HepG2 (cell line): ENCODE measurements around the gene CDT1. TPM values are rescaled to one million over a fixed set of nuclear protein-coding genes. Genes with fewer than 3 reads are reported as not detected.

ENCODE experiments used
- ATAC-seq: fragments of 200-7000 bp; cut with Tn5 transposase; 3 replicates; pipeline ENCODE4 v1.9.1; 2020; ENCODE audit warnings: mild to moderate bottlenecking, moderate library complexity
- BruUV-seq: library from RNA; stranded (reverse); fragments of 400-500 nt; replicated peaks from 2 replicates; lab custom pipeline; 2021; lab: Mats Ljungman, UMichigan
- CTCF ChIA-PET: fragments of 300-600 bp; formaldehyde crosslinking; extraction: SDS; loops from one replicate; lab custom pipeline; 2021; ENCODE audit warnings: low total read pairs, inconsistent platforms, low intra/inter-chr PET ratio; lab: Yijun Ruan, JAX
- POLR2A ChIA-PET: fragments of 350-600 bp; sonication (Branson Sonifier 250); formaldehyde crosslinking; loops from one replicate; lab custom pipeline; 2020; ENCODE audit warnings: antibody characterized with exemption, inconsistent platforms; lab: Yijun Ruan, JAX
- DNase-seq: peaks from one replicate; pipeline ENCODE4 v3.0.0-alpha.2; 2015; ENCODE audit warnings: low spot score
- FAIRE-seq: peaks from 3 replicates; lab custom pipeline; 2011; peaks lifted over from hg19 to GRCh38; lab: Jason Lieb, UNC
- H2AFZ ChIP-seq: one replicate; pipeline ENCODE4 v1.6.1; 2011; ENCODE audit warnings: low read length, inconsistent platforms
- H3K27ac ChIP-seq: fragments of 300-600 bp; 3 replicates; pipeline ENCODE4 v1.8.0; 2011; ENCODE audit warnings: mixed run types, mild to moderate bottlenecking, mixed read lengths, low read length, inconsistent platforms; ENCODE audit not compliant: insufficient read depth; ENCODE audit errors: extremely low read length
- H3K27me3 ChIP-seq, 2 experiments: fragments of 200-600 bp in 1 of 2; 2 replicates in 1 of 2; 3 replicates in 1 of 2; pipeline versions ENCODE4 v1.6.0 to v1.8.0; 2011; ENCODE audit warnings: low read length in 2 of 2, mild to moderate bottlenecking in 2 of 2, moderate library complexity in 2 of 2, inconsistent platforms in 1 of 2; ENCODE audit not compliant: insufficient read depth in 2 of 2, control insufficient read depth in 1 of 2
- H3K36me3 ChIP-seq, 2 experiments: fragments of 200-600 bp in 1 of 2; replicated peaks in 1 of 2; 2 replicates in 1 of 2; 3 replicates in 1 of 2; pipeline versions ENCODE4 v1.5.1 to v1.8.0; 2011; ENCODE audit warnings: low read length in 2 of 2, inconsistent platforms in 1 of 2; ENCODE audit not compliant: insufficient read depth in 2 of 2, control insufficient read depth in 1 of 2
- H3K4me1 ChIP-seq: 2 replicates; pipeline ENCODE4 v1.5.1; 2012; ENCODE audit warnings: low read length, inconsistent platforms; ENCODE audit not compliant: insufficient read depth
- H3K4me2 ChIP-seq: 2 replicates; pipeline ENCODE4 v1.6.0; 2011; ENCODE audit warnings: low read depth, low read length, inconsistent platforms
- H3K4me3 ChIP-seq, 3 experiments: fragments of 200-600 bp in 1 of 3; sonication (generic), shearing (Covaris generic) in 1 of 3; replicated peaks in 1 of 3; 2 replicates each; pipeline ENCODE4 v1.5.1; 2011 to 2016; ENCODE audit warnings: low read length in 3 of 3, inconsistent platforms in 2 of 3, low read depth in 2 of 3, mild to moderate bottlenecking in 2 of 3, control low read depth in 1 of 3, mixed read lengths in 1 of 3; ENCODE audit not compliant: insufficient read depth in 1 of 3
- H3K79me2 ChIP-seq: one replicate; pipeline ENCODE4 v1.6.1; 2011; ENCODE audit warnings: low read length, inconsistent platforms; ENCODE audit not compliant: insufficient read depth
- H3K9ac ChIP-seq: 2 replicates; pipeline ENCODE4 v1.6.0; 2011; ENCODE audit warnings: mild to moderate bottlenecking, low read depth, low read length, inconsistent platforms; ENCODE audit not compliant: insufficient read depth
- H3K9me3 ChIP-seq: 2 replicates; pipeline ENCODE4 v1.5.1; 2012; ENCODE audit warnings: mild to moderate bottlenecking, low read length
- H4K20me1 ChIP-seq: 2 replicates; pipeline ENCODE4 v1.6.0; 2011; ENCODE audit warnings: inconsistent platforms, mild to moderate bottlenecking, low read length, moderate library complexity; ENCODE audit not compliant: insufficient read depth
- ERF ChIP-seq: IDR thresholded peaks from 2 replicates; pipeline ENCODE4 v1.6.1; 2018; ENCODE audit warnings: missing biosample characterization, missing genetic modification reagents
- FLYWCH1 ChIP-seq: sonication (generic); formaldehyde crosslinking; IDR thresholded peaks from 2 replicates; pipeline ENCODE4 v1.8.1; 2023; ENCODE audit warnings: mild to moderate bottlenecking, missing genetic modification reagents
- FOXP1 ChIP-seq, 2 experiments: fragments of 450-650 bp in 1 of 2; IDR thresholded peaks; 2 replicates each; pipeline ENCODE4 v1.6.1; 2017 to 2018; ENCODE audit warnings: antibody characterized with exemption in 1 of 2
- GATAD1 ChIP-seq: IDR thresholded peaks from 2 replicates; pipeline ENCODE4 v1.6.1; 2016; ENCODE audit warnings: missing genetic modification reagents, missing compliant biosample characterization
- HNRNPL ChIP-seq: fragments of 200-400 bp; formaldehyde crosslinking; IDR thresholded peaks from 2 replicates; pipeline ENCODE4 v1.6.1; 2017; ENCODE audit warnings: mild to moderate bottlenecking, low read depth, low read length
- KLF12 ChIP-seq: sonication (generic); formaldehyde crosslinking; IDR thresholded peaks from 2 replicates; pipeline ENCODE4 v1.4.0; 2020; ENCODE audit warnings: missing genetic modification reagents, borderline replicate concordance
- NFYC ChIP-seq: IDR thresholded peaks from 2 replicates; pipeline ENCODE4 v1.6.1; 2016; ENCODE audit warnings: missing genetic modification reagents, missing compliant biosample characterization
- ONECUT2 ChIP-seq: sonication (generic); formaldehyde crosslinking; IDR thresholded peaks from 2 replicates; pipeline ENCODE4 v1.4.0; 2020; ENCODE audit warnings: missing genetic modification reagents
- RBM22 ChIP-seq: fragments of 200-400 bp; formaldehyde crosslinking; optimal IDR thresholded peaks from 2 replicates; pipeline ENCODE3; 2017; ENCODE audit warnings: mild to moderate bottlenecking, low read length, moderate library complexity
- SMAD3 ChIP-seq: sonication (generic); formaldehyde crosslinking; IDR thresholded peaks from 2 replicates; pipeline ENCODE4 v1.4.0; 2020; ENCODE audit warnings: missing genetic modification reagents
- ZBTB37 ChIP-seq: sonication (generic); formaldehyde crosslinking; IDR thresholded peaks from 2 replicates; pipeline ENCODE4 v1.4.0; 2020; ENCODE audit warnings: mild to moderate bottlenecking, missing genetic modification reagents
- ZBTB38 ChIP-seq: sonication (generic); formaldehyde crosslinking; IDR thresholded peaks from 2 replicates; pipeline ENCODE4 v1.5.1; 2020; ENCODE audit warnings: mild to moderate bottlenecking, missing genetic modification reagents
- ZBTB7A ChIP-seq: sonication (generic); formaldehyde crosslinking; IDR thresholded peaks from 2 replicates; pipeline ENCODE4 v1.8.0; 2022; ENCODE audit warnings: mild to moderate bottlenecking, missing genetic modification reagents
- ZNF263 ChIP-seq: sonication (generic); formaldehyde crosslinking; IDR thresholded peaks from 2 replicates; pipeline ENCODE4 v1.4.0; 2020; ENCODE audit warnings: missing genetic modification reagents
- ZNF3 ChIP-seq: IDR thresholded peaks from 2 replicates; pipeline ENCODE4 v1.7.0; 2017; ENCODE audit warnings: inconsistent platforms
- ZNF547 ChIP-seq: sonication (generic); formaldehyde crosslinking; IDR thresholded peaks from 2 replicates; pipeline ENCODE4 v1.5.1; 2020; ENCODE audit warnings: mild to moderate bottlenecking, missing genetic modification reagents
- ZNF557 ChIP-seq: sonication (generic); formaldehyde crosslinking; IDR thresholded peaks from 2 replicates; pipeline ENCODE4 v1.4.0; 2020; ENCODE audit warnings: missing genetic modification reagents
- ZNF605 ChIP-seq: sonication (generic); formaldehyde crosslinking; IDR thresholded peaks from 2 replicates; pipeline ENCODE4 v1.8.0; 2022; ENCODE audit warnings: mild to moderate bottlenecking, missing genetic modification reagents
- ZNF766 ChIP-seq: sonication (generic); formaldehyde crosslinking; IDR thresholded peaks from 2 replicates; pipeline ENCODE4 v1.5.0; 2020; ENCODE audit warnings: missing genetic modification reagents, borderline replicate concordance
- WGBS: methylation state at CpG from one replicate; pipeline ENCODE4 v1.1.6; 2017; ENCODE audit warnings: low lambda C conversion rate; 5-methylcytosine and 5-hydroxymethylcytosine counted together
- in situ Hi-C: cut with HindIII; loops from 2 replicates; pipeline ENCODE4 v1.10.0; 2017; ENCODE audit warnings: low pct_unique_long_range_greater_than_20kb; ENCODE audit not compliant: extremely low pct_ligation_motif_present
- intact Hi-C: fragments of 100-400 bp; cut with micrococcal nuclease; formaldehyde crosslinking; loops from one replicate; pipeline ENCODE4 v1.10.0; 2022; ENCODE audit not compliant: unreplicated experiment
- polyA plus RNA-seq, 8 experiments: library from polyadenylated mRNA; depleted of rRNA in 3 of 8; stranded (reverse) in 7 of 8; unstranded in 1 of 8; fragments of >200 nt; fragmentation: Illumina TruSeq in 4 of 8; extraction: Trizol in 4 of 8; gene quantifications; 2 replicates each; pipeline versions ENCODE4 v1.2.1 to v1.2.3, GENCODE V29; 2011 to 2016; ENCODE audit warnings: low read depth in 4 of 8, missing spikeins in 1 of 8, mixed read lengths in 1 of 8; ENCODE audit not compliant: insufficient read depth in 1 of 8
- total RNA-seq, 5 experiments: library from RNA; depleted of rRNA; stranded (reverse); fragments of >200 nt; fragmentation: Illumina TruSeq; extraction: Trizol; gene quantifications; 2 replicates each; pipeline ENCODE4 v1.2.3, GENCODE V29; 2016; ENCODE audit warnings: low read depth in 1 of 5
- TF ChIP-seq, protein P1 (sequence below): sonication (generic); formaldehyde crosslinking; IDR thresholded peaks from 2 replicates; pipeline ENCODE4 v1.8.0; 2022; ENCODE audit warnings: mild to moderate bottlenecking, missing genetic modification reagents
- TF ChIP-seq, protein P2 (sequence below): sonication (generic); formaldehyde crosslinking; IDR thresholded peaks from 2 replicates; pipeline ENCODE4 v1.8.0; 2022; ENCODE audit warnings: mild to moderate bottlenecking, missing genetic modification reagents, borderline replicate concordance

Gene CDT1
- total and polyA plus RNA-seq, 2 of the 13 experiments (the other 11 are each of a cell fraction or from before 2014, with no cell fraction given), result 23.1 to 23.8 TPM

- TF ChIP-seq ONECUT2 (CRISPR knock-in tag) (no peak), ZNF3 (no peak), ZBTB38 (CRISPR knock-in tag) (no peak), ZBTB37 (no peak), ZNF263 (0 out of 2 replicates have a peak, but pooled peaks have one; percentile 17), RBM22 (peak; percentile 33), NFYC (CRISPR knock-in tag) (no peak), KLF12 (CRISPR knock-in tag) (no peak)
- TF ChIP-seq, protein P1, sequence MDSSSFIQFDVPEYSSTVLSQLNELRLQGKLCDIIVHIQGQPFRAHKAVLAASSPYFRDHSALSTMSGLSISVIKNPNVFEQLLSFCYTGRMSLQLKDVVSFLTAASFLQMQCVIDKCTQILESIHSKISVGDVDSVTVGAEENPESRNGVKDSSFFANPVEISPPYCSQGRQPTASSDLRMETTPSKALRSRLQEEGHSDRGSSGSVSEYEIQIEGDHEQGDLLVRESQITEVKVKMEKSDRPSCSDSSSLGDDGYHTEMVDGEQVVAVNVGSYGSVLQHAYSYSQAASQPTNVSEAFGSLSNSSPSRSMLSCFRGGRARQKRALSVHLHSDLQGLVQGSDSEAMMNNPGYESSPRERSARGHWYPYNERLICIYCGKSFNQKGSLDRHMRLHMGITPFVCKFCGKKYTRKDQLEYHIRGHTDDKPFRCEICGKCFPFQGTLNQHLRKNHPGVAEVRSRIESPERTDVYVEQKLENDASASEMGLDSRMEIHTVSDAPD (CRISPR knock-in tag), result no peak
Measured at GRCh38 chr16:88761830-88762229, 41.8 kb upstream of the CDT1 start (continued).

- Histone ChIP-seq H3K27ac (no peak overlapping the region), H3K79me2 (peaks cover 22% of the 10 kb centered on the region), H3K9me3 (no peaks in the 10 kb centered on the region), H3K4me1 (peaks cover 69% of the 10 kb centered on the region), H3K36me3 (peaks cover 0 to 2% of the 10 kb centered on the region in 2 experiments; a peak in 2 of 5 replicates), H4K20me1 (peaks cover 28% of the 10 kb centered on the region), H3K9ac (no peak overlapping the region), H3K4me2 (no peak overlapping the region), H3K4me3 (no peak overlapping the region), H3K27me3 (no peaks in the 10 kb centered on the region), H2AFZ (no peak overlapping the region)
- 81% methylated on average over 11 of the region's 16 CpGs for WGBS
- in situ Hi-C loops, result no loop called here
- no peak for DNase-seq
- ATAC-seq, result no peak
- ChIA-PET POLR2A (interaction anchor here (1.5 to 1.6 kb wide), 2 partner anchors 50 to 455 kb away, joined by 4 to 7 read pairs; partner anchors contain the start of genes APRT and ZNF778), CTCF (no interaction called here)
- no peak for FAIRE-seq
- BruUV-seq, result no TSS peak
- intact Hi-C loops, result no loop called here
- TF ChIP-seq ZNF766 (no peak), SMAD3 (no peak), ERF (no peak), ZNF605 (CRISPR knock-in tag) (0 out of 2 replicates have a peak, but pooled peaks have one; percentile 24), ZBTB38 (CRISPR knock-in tag) (0 out of 2 replicates have a peak, but pooled peaks have one; percentile 17), RBM22 (peak; percentile 14), ZNF557 (CRISPR knock-in tag) (no peak), HNRNPL (peak; percentile 76; the same call in 1 of the 2 replicates), FOXP1 (IDR thresholded peaks at IDR 0.05) (no peak), FOXP1 (CRISPR knock-in tag; IDR thresholded peaks at IDR 0.05) (no peak), ZBTB7A (0 out of 2 replicates have a peak, but pooled peaks have one; percentile 23), ZNF547 (CRISPR knock-in tag) (0 out of 2 replicates have a peak, but pooled peaks have one; percentile 1), GATAD1 (no peak), FLYWCH1 (CRISPR knock-in tag) (no peak)
- TF ChIP-seq, protein P2, sequence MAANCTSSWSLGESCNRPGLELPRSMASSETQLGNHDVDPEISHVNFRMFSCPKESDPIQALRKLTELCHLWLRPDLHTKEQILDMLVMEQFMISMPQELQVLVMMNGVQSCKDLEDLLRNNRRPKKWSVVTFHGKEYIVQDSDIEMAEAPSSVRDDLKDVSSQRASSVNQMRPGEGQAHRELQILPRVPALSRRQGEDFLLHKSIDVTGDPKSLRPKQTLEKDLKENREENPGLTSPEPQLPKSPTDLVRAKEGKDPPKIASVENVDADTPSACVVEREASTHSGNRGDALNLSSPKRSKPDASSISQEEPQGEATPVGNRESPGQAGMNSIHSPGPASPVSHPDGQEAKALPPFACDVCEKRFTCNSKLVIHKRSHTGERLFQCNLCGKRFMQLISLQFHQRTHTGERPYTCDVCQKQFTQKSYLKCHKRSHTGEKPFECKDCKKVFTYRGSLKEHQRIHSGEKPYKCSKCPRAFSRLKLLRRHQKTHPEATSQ (CRISPR knock-in tag), result no peak
Measured at GRCh38 chr16:88762258-88762870, 41.2 kb upstream of the CDT1 start.
